GM21526 (cell line): ENCODE results near the gene TTLL11.

ENCODE experiments used
- ATAC-seq: cut with Tn5 transposase; IDR thresholded peaks from one replicate; pipeline ENCODE4 v1.9.1; 2021; ENCODE audit warnings: moderate library complexity; ENCODE audit not compliant: unreplicated experiment, low FRiP score

TTLL11 gene

DNA sequence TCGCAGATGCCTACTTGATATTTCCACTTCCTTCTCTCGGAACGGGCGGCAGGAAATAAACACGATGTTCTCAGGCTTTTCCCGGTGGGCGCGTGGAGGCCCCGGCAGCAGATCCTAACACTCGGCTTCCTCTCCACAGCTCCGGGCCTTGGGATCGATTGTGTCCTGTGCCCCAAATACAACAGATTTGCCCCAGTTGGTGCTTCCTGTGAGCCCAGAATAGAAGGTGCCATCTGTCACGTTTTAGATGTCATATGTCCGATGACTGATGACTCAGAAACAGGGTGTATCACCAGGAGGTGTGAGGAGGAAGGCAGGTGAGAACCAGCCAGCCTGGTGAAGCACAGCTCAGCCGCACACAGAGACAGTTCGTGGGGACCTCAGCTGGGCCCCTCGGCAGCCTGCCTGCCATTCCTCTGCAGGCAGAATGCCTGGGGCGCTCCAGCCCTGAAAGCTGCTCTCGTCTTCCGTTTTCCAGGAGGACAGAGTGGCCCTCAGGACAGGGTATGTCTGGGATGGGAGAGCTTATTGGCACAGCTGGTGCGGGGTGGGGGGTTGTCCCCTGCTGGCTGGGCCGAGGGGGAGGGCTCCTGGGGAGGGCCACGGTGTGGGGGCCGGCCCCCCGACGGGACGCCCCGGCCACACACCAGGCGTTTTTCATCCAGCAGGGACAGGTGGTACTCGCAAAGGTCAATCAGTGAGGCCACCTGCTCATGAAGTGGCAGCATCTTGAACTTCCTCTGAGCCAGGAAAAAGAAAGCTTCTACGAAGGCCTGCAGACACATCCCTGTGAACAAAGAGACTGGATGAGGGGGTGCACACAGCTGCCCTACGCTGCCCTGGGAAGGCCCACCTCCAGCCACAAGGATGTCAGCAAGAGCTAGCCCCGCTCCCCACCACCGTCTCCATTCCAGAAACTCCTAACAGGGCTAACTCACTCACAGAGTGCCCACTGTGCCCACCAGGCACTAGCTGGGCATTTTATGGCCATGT is 270.7 kb downstream of the TTLL11 start:
- ATAC-seq, result no peak

DNA sequence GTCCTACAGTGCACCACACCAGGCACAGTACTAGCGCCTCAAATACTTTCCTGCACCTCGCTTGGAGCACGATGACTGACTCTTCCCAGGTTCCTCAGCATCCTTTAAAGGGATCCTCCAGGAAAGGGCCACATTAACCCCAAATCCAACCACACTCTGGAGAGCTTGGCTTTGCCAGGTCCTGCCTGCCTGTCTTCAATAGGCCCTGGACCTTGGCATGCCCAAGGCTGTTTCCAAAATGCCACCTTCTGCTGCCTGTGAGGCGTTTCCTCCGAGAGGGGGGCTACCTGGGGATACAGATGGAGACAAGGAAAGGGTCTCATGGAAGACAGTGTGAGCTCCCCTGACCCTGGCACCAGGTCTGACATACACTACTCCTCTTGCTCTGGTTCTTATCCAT is 271.8 kb downstream of the TTLL11 start:
- ATAC-seq, result no peak

DNA sequence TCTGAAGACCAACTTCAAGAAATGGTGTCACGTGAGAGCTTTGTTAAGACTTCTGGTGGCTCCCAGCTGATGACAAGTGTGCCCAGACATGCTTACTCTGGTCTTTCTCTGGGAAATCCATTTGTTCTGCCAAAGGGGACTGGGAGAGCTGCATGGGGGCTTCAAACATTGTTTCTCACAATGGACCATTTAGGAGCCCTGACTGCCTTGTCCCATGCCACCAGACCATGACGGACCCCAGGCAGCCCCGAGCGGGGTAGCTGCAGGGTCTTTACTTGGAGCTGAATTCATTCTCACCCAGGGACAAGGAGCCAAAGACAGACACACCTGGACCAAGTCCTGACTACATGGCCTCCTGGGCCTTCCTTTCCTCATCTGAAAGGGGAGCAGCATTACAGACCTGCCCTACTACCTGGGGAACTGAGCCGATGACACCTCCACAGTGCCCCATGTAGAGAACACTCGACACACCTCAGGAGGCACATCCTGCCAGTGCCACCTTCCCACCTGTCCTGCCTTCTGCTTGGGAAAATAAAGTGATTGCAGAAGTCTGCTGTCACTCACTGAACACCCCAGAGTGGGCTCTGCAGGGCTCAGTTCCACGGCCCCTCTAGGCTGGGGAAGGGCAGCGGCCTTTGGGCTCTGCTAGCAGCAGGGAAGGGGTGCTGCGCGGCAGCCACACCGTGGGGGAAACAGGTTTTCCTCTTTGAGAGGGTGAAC is 272.7 kb downstream of the TTLL11 start:
- no peak for ATAC-seq

DNA sequence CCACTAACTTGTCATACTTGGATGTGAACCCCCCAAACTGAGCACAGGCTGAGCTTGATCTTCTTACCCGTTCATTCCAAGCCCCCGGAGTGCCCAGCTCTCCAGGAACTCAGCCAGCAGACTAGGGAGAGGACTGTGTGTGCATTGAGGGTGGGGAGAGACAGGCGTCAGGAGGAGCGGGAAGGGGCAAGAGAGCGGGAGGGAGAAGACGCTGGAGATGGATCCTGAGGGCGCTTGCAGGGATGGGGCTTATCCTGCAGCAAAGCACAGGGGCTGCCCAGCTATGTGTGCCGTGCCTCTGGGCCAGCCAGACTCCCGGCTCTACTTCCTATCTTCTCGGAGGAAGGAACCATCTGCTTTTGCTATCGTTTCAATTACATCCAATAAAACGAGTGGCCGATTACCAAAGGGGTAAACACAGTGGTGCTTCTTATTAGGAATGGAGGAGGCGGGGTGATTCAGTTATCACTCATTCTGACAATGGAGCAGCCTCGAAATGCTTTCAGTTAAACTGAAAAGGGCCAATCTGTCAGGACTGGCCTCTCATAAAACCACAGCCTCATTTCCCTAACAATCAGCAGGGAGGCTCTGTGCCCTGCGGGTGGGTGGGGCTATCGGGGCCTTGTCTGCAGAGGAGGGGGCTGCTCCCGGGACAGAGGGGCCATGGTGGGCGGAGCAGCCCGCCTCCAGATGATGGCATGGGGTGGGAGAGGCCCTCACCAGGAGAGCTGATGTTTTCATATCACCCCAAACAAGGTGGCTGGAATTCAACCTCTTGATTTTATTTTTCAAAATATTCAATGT is 273.5 kb downstream of the TTLL11 start:
- ATAC-seq, result no peak

DNA sequence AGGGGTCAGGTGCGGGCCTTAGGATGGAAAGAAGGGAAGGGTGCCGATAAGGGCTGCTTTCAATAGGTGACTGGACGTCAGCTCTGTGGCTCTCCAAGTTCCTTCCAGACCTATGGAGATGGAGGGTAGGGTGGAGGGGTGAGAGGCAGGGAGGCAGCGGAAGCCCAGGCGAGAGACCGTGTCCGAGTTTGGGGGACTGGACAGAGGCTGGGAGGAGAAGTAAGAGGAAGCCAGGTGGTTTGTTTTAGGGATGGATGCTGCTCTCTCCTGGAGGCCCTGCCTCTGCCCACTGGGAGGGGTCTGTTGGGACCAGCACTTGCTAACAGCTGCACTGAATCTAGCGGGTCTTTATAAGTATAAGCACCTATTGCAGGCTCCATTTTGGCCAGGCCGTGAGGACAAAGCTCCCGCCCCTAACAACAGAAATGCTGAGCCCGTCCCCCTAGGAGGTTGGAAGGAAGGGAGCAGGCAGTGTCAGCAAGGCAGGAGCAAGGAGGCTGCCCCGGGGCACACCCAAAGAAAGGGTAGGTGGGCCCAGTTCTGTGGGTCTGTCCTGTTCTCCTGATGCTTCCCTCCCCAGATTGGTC is 274.2 kb downstream of the TTLL11 start:
- ATAC-seq, result no peak

DNA sequence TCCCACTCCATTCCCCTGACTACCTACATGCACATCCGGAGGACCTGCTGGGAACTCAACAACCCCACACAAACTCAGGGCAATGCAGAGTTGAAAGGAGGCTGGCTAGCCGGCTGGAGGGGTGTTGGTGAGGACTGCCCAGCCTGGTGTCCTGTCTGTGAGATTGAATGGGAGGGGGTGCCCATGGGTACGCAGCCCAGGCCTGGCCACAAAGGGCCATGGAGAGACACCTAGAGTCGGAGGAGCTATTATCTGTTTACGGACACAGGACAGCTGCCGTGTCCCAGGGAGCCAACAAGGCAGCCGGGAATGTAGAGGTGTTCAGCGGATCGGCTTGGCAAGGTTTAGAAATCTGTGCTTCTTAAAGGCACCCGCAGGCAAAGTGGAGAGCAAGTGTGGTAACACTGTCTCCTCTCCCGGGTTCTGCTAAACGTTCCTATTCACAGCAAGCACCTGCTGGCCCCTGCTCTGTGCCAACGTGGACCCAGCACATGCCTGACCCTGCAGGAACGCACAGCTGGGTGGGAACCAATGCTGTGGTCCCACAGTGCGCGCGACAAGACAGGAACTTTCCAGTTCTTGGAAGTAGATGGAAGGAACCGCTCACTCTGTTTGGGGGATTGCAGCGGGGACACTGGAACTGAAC is 275.0 kb downstream of the TTLL11 start:
- no peak for ATAC-seq

DNA sequence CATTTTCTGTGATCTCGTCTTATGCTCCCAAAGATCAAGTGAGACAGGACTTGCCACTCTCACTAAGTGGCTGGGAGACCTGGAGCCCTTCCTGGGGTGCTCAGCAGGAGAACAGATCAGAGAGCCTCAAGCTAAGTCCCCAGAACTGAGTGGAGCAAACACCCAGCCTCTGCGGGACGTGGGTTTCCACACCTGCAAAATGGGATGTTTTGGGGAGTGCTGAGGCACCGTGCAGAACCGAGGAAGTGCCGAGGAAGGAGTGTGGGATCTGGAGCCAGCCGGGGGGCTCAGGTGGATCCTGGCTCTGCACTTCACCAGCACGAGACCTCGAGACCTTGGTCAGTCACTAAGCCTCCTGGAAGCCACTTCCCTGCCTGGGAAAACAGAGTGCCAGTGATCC is 275.6 kb downstream of the TTLL11 start:
- no peak for ATAC-seq

DNA sequence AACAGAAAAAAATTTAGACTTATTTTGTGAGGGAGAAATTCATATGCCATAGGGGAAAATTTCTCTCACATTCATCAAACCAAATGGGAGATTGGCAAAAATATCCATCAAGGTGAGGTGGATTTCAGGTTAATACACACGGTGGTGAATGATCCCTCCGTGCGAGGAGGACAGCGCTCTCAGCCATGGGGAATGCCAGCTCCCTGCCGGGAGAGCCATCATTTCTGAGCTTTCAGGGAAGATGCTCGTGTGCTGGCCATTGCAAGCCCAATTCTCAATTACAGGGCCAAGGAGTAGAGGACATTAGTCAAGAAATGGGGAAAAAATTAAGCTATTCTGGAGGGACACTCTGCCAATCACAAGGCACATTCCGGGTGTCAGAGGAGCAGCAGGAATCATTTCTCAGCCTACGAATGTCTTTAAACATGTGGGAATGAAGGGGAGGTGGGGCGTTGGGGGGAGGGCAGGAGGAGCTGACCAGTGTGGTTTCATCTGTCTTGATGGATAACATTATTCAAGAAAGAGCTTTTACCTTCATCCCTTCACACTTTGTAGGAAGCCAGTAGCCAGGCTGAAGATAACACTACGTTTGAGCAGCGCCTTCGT is 276.2 kb downstream of the TTLL11 start:
- ATAC-seq, result no peak

DNA sequence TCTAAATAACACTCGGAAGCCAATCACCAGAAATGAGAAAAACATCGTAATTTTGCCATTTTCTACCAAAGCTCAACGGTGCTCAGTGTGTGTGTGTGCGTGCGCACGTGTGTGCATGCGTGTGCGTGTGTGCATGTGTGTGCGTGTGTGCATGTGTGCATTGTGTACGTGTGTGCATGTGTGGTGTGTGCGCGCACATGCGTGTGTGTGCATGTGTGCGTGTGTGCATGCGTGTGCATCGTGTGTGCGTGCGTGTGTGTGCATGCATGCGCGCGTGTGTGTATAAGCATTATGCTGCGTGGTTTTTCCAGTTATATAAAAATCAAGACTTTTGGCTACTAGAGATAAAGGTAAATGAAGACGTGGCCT is 276.7 kb downstream of the TTLL11 start:
- ATAC-seq, result no peak

DNA sequence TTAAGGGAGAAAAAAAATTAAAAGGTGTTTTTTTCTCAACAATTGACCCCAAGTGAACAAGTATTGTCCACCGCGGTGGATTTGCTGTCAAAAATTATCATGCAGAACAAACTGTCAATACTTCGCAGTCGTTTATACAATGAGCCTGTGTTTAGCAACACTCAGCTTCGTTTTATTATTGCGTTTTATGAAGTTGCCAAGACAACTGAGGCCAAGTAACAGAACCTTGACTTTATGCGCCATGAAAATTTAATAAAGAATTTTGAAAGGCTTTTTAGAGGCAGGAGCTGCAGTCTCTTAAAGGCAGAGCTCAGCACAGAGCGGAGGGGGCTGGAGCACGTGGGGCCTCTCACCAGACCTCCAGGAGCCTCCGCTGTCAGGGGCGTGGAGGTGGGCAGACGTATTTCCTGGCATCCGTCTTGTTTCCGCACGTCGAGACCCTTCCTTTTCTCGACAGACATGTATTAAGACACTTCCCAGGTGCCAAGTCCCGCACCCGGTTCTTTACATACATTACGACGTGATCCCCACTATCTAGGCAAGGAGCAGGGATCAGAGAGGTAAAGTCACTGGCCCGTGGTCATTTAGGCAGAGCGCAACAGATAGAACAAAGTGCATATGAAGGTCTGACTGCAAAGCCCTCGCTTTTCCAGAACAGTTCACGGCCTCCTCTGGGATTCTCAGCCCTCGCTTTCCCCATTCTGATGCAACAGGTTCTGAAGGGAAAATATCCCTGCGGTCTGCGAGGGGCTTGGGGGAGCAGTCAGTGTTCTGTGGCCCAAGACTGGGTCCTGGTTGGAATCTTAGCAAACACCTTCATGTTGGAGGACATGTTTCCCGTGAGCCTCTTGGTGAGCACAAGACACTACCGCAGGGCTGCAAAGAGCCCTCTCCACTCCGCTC is 277.3 kb downstream of the TTLL11 start:
- no peak for ATAC-seq

DNA sequence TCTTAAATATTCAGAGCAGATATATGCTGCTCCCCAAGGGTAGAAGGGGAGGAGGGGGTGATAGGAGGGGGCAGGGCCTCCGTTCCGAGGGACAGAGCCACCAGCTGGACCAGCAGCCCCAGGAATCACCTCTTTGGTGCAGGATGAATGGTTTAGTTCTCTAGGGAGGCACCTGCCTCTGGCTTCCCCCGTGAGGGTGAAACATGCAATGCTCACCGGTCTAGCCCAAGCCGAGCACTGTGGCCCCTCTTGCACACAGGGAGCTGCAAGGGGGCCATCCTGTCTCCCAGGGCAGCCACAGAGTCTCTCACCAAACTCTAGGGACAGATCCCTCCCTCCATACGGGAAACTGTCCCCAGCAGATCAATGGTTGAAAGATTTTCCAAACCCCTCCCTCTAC is 278.0 kb downstream of the TTLL11 start:
- ATAC-seq, result no peak

DNA sequence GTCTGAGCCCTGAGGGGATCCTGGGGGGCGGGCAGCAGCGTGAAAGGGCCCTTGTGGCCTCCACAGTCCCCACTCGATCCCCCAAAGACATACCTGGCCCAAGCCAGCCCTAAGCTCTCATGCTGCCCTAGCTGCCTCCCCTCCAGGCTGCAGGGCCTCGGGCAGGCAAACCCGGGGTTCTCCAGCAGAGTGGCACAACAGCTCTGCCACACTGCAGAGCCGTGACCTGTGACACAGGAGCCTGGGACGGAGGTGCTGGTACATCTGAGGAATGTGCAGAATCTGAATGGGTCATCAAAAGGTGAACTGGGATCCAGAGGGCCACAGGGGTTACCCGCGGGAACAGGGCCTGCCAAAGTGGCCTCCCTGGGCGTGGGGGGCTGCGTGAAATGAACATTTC is 278.5 kb downstream of the TTLL11 start:
- no peak for ATAC-seq

DNA sequence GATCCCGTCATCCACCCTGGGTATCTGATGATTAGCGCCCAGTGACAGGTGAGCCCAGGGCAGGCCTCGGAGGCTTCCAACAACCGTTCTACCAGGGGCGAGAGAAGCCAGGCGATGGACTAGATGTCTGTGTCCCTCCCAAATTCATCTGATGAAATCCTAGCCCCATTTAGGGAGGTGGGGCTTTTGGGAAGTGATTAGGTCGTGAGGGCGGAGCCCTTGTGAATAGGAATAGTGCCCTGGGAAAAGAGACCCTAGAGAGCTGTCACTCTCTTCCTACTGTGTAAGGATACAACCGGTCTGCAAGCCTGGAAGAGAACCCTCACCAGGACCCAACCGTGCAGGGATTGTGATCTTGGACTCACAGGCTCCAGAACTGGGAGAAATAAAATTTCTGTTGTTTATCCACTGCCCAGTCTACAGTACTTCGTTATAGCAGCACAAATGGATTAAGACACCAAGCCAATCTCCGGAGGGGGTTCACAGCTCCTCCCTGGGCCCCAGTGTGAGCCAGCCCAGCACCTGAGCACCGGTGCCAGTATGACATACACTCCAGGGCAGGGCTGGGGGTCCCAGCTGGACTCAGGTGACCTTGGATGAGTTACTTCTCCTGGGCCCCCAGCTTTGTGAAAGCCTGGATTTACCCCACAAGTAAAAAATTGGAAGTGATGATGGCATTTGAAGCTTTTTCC is 279.4 kb downstream of the TTLL11 start:
- no peak for ATAC-seq

DNA sequence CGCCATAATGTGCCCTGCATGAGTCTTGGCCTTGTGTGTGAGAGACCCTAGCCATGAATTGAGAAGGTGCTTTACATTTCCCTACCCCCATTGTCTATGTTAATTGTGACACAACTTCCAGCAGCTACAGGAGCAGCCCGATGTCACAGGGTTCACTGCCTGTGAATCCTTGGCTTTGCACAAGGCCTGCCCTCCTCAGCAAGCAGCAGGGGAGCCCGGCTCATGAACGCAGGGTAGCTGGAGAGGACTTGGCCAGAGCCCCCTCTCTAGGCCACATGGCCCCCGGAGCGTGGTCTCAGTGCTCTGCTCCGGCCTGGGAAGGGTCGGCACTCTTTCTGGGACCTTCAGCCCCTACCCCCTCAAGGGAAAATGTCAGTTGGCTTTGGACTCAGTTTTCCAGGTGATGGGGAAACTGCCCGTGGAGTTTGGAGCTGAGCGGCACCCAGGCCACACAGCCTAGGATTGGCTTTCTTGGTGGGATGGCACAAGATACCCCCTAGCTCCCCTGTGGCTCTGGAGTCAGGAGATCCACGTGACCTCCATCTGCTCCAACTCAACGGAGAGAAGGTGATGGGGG is 280.9 kb downstream of the TTLL11 start:
- no peak for ATAC-seq

DNA sequence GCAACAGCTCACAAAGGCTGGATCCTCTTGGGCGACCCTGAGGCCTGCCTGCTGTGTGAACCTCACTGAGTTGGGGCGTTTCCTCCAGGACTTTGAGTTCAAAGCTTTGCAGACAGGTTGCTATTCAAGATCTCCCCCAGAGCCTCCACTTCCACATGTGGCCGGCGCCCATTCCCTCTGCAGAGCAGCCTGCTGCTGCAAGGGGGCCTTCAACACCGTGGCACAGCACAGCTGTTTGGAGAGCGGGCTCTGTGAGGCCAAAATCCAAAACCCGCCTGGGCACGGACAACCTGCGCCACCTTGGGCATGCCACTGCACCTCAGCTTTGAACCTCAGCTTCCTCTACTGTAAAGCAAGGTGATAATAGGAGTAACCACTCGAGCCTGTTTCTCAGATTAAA is 281.4 kb downstream of the TTLL11 start:
- ATAC-seq, result no peak

DNA sequence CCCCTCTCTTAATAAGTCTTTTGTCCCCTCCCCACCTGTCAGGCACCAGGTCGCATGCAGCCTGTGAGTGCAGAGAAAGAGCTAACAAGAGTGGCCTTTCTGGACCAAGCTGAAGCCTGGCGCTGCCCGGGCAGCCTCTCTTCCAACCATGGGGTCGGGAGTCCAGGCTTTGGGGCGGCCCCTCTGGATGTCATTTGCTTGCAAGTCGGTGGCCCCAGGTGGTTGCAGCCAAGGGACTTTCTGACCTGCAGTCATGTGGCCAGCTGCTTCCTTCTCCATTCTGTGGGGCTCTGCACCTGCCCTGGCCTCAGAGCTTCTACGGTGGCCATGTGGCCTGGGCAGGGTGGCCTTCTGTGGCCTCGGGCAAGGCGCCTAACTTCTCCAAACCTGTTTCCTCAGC is 282.0 kb downstream of the TTLL11 start:
- no peak for ATAC-seq

DNA sequence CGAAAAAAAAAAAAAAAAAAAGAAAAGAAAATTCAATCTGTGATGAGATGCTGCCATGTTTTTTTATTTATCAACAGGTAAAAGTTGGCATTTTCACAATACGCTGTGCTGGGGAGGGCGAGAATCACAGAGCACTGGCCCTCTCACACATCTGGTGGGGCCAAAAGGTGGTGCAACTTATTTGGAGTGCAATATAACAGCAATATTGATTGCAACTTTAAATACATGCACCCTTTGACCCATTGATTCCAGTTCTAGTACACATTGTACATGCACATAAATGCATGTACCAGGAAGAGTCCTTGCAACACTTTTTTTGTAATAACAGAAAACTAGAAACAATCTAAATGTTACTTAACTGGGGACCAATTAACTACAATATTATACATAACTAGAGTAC is 282.6 kb downstream of the TTLL11 start:
- no peak for ATAC-seq
